HG03565 (cell line): ENCODE results near the gene PRR18.
A peak's percentile ranks its signal among the peaks of the same experiment; 100 is the strongest.

Experiments used
- ATAC-seq: cut with Tn5 transposase; IDR thresholded peaks from one replicate; pipeline ENCODE4 v1.9.1; 2021; ENCODE audit warnings: mild to moderate bottlenecking, moderate library complexity; ENCODE audit not compliant: unreplicated experiment

The PRR18 gene

DNA sequence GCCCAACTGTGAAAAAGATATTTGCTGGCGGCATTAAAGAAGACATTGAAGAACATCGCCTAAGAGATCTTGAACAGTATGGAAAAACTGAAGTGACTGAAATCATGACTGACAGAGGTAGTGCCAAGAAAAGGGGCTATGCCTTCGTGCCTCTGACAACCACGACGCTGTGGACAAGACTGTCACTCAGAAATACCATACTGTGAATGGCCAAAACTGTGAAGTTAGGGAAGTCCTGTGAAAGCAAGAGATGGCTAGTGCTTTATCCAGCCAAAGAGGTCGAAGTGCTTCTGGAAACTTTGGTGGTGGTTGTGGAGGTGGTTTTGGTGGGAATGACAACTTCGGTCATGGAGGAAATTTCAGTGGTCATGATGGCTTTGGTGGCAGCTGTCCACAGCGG, 26.7 kb upstream of the PRR18 start:
- no peak for ATAC-seq

DNA sequence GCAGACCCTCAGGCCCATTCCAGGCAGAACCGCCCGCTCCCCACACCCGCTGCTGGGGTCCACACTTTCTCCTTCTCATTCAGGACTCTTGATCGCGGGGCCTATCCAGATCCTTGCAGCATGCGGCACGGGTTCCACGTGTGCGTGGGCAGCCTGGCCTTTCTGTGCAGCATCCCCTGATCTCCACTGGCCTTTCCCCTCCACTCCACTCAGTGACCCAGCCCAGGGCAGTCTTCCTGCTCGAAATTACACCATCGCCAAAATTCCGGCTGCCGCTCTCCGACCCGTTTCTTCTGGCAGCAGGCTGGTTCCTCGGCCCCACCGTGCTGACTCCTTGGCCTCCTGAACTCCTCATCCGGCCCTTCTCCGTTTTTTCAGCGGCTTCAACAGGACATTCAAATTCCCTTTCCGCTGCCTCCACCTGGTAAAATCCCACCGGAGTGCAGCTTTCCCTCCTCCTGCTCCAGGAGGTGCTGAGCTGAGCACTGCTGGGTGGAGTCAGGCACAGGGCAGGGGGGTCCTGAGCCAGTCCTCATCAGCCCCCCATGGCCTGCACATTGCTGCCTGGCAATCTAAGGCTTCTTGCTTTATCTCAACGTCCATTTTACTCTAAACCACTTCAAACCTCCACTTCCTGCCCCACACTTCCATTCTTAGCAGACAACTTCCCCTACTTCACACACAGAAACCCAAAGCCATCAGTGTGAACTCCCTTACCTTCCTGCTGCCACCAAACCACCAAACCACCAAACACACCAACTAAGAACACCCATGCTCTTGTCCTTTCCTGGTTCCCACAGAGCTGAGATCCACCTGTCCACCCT, 25.2 kb upstream of the PRR18 start:
- peak; percentile 71 for ATAC-seq

DNA sequence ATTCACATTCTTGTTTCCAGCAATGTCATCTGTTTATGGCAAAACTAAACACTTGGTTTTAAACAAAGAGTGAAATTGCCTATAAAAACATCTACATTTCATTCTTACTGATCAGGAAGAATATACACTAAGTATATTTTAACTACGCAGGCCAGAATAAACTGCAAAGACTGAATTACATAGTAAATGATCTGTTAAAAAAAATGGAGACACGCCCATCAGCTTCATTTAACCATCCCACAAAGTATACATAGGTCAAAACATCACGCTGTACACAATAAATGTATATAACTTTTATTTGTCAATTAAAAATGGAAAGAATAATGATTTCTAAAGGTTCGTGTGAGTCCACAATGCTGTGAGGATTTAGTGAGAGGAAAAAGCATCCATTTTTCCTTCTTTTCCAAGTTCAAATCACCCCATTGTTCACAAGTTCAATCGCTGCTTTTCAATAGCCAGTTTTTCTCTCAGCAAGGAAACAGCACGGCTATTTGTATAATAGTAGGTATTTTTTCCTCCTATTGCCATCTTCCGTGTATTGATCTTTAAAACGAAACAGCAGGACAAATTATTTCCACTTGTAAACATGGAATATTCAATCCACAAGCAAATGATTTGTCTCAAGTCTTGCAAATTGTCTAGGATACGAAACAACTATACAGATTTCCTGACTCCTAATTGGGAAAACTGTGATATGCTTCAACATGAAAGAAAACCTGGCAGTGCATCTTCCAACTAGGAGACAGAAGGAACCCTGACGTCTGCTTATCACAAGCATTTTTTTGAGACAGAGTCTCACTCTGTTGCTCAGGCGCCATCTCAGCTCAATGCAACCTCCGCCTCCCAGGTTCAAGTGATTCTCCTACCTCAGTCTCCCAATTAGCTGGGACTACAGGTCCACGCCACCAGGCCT, 23.6 kb upstream of the PRR18 start:
- ATAC-seq = no peak

DNA sequence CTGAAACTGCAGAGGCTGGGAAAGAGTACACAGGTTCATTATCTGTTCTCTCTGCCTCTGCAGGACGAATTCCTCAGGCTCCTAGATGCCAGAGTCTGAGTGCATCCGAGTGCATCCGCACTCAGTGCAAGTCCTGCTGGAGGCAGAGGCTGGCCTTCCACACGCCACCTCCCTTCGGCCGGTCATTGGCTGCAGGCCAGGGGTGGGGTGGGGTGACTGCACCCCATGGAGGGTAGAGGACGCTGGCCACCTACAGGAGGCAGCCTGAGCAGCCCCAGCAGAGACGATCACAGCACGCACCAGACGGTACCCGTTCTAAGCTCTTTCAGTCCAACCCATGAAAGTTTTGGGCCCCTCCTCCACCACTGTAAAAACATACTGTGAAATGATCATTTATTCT, 22.4 kb upstream of the PRR18 start:
- no peak for ATAC-seq

DNA sequence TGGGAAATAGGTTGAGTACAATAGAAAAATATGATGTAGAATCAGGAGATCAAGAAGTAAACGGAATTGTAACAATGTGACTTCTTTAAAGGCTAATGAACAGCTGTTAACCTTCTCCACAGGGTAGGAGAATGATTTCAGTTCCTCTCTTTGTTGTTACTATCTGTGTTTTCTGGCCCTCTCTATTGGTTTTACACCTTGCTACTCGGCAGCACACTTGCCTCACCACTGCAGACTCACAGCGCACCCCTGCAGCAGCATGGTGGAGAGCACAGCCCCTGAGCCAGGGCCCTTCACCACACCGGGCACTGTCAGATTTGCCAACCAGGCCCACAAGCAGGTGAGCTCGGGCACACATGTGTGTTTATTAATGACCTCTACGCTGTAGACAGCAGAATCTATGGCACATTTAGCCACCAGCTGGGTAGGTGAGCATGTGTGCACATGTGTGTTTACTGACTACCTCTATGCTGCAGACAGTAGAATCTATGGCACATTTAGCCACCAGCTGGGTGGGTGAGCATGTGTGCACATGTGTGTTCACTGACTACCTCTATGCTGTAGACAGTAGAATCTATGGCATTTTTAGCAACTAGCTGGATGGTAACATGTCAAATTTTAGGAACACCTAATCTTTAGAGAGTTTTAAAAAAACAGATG, 17.3 kb upstream of the PRR18 start:
- peak; percentile 85 for ATAC-seq

DNA sequence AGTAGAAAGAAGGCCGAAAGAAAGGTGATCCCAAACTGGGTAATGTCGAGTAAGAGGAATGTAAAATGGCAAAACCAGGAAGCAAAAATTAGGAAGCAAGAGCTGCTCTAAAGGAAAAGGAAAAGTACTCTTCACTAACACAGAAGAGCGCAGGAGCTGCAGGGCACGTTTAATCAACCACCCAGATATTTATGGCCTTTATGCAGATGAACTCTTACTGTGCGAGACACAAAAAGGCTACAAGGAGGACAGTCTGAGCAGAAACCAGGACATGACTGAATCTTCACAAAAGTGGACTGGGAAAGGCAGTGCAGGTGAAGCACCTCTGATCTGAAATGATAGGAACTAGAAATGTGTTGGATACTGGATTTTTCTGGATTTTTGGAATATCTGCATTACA, 15.2 kb upstream of the PRR18 start:
- no peak for ATAC-seq

DNA sequence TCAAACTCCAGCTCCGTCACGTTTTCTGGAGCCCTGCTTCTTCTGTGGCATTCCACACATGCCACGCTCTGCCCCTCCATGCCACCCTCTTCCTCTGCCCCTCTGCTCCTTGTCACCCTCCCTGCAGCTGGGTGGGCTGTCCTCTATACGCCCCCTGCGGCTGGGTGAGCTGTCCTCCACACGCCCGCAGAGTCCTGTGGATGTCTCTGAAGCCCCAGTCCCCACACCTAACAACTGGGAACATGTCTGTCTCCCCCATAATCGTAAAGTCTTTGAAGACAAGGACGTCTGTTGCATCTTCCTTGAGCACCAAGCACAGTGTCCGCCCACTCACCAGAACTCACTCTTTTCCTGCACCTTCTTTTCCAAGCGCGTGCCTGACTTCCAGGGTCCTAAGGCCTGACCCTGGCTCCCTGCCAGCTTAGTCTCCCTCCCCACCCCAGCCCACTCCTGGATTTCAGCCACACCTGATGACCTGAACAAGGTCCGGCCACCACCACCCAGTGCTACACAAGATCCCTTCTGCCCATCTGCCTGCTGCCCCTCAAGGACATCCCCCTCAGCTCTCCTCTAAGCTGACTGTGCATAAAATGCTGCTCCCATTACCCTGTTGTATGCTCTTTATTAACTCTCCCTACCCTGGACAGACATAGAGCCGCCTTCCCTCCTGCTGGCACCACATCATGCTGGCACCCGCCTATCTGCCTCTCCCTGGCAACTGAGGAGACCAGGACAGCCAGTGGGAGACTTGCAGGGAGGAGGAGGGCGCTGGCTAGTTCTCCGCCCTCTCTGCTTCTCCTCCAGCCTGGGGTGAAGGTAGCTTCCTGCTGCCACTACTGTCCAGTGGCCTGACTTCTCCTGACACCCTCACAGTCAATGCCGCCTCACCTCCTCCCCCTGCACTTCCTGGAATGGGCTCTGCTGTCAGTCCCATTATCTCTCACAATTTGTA, 10.7 kb upstream of the PRR18 start:
- ATAC-seq = no peak

DNA sequence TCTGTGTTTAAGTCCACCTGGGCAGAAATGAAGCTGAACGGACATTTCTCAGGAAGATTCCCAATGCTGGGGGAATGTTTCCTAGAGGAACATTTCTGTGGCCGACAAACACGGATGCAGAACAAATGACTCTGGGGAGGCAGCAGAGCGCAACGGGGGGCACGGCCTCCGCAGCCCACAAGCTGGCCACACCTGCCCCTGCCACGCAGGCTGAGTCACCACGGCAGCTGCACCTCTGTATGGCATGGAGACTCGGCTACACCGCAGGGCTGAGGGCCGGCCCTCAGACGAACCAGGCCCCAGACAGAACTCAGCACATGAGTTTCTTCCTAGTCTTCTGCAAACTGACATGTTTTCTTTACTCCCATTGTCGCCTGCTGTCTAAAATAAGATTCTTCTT, 10.0 kb upstream of the PRR18 start:
- no peak for ATAC-seq

DNA sequence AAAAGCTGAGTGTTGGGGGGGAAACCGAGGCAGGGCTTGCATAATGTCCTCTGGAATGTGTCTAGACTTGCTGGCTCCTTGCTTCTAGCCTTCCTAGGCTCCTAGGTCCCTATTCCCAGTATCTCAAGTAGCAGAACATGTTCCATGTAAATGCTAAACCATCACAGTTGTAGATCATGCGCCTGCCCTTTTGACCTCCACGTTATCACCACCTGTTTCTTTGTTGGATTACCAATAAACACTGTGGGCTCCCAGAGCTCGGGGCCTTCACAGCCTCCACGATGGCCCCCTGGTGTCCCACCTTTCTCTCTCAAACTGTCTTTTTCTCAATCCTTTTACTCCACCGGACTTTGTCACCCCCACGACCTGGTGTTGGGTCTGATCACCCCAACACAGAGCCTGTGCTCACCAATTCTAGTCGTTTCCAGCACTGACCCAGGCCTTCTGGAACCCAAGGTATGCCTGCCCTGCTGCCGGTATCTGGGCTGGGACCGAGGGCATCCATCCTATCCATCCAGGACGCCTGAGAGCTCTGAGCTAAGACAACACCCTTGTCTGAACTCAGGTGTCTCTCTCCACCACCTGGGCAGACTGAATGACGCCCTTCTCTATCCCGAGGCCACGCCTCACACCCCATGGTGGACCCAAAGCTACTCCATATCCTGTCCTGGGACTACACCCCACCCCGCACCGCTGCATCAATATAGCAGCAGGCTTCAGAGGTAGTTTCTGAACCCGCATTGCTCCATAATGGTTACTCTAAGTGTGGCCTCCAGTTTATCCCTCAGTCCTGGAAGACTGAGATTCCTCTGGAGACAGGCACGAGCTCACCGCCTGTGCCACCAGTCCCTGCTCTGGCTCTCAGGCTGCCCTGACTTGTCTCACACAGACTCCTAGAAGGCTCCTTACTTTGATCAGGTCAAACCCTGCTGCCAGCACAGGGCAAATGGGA, 9.3 kb upstream of the PRR18 start:
- no peak for ATAC-seq

DNA sequence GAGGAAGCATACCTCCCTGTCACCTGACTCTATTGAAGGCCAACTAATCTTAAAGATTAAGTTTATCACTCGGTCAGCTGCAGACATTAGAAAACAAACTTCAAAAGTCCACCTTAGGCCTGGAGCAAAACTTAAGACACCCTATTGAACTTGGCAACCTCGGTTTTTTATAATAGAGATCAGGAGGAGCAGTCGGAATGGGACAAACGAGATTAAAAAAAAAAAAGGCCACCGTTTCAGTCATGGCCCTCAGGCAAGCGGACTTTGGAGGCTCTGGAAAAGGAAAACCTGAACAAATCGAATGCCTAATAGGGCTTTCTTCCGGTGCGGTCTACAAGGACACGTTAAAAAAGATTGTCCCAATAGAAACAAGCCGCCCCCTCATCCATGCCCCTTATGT, 7.2 kb upstream of the PRR18 start:
- no peak for ATAC-seq

DNA sequence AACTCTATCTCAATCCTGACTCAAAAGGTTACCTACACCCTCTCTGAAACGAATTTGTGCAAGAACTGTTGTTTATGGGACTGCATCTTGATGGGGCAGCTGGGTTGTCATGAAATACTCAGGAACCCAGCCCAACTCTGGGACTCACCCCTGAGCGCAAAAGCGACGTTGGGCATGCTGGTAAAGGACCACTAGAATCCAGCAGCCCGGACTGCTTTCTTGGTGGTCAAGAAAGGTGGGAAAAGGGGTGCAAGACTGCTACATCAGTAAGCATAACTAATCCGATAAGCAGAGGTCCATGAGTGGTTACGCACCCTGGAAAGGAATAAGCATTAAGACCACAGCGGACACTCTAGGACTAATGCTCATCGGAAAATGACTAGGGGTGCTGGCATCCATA, 6.3 kb upstream of the PRR18 start:
- ATAC-seq = no peak

DNA sequence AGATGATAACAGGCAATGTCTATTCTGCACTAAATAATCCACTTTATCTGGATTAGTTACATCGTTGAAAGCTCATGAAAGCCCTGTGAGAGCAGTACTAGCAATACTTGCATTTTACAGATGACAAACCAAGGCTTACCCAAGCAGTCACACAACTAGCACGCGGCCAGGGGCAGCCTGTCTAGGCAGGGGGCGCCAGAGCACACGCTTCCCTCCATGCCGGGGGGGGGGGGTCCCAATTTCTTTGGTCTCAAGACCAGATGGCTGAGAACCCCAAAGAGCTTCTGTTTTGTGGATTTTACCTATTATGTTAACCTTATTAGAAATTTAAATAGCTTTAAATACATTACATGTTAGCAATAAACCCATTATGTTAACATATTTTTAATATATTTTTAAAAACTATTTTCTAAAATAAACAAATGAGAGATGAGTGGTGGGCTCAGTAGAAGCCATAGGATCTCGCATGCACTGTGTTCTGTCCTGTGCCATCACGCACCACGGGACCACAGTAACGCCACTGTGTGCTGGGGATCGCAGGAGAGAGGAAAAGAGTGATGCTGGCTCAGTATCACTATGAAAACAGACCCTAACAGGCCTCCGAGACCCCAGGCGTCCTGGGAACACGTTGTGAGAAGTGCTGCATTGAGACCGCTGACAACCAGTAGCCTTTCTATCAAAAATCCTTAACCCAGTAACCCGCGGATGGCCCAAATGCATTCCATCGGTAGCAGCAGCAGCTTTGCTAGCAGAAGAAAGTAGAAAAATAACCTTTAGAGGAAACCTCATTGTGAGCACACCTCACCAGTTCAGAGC, 5.3 kb upstream of the PRR18 start:
- peak; percentile 79 for ATAC-seq

DNA sequence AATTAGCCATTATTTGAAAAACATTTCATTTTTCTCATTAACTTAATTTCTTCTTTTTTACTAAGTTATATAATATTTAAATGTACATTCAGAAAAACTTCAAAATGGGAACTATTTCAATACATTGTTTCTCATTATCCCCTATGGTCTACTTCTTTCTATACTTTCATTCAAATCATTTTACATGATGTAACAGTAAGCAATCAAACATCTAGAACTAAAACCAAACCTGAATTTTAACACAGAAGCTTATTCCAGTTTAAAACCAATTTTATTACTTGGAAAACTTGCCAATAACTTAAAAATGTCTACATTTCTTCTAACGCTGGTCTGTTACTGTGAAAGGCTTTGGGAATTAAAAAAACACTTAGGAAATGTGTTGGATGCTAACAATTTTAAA, 4.6 kb upstream of the PRR18 start:
- ATAC-seq = no peak

DNA sequence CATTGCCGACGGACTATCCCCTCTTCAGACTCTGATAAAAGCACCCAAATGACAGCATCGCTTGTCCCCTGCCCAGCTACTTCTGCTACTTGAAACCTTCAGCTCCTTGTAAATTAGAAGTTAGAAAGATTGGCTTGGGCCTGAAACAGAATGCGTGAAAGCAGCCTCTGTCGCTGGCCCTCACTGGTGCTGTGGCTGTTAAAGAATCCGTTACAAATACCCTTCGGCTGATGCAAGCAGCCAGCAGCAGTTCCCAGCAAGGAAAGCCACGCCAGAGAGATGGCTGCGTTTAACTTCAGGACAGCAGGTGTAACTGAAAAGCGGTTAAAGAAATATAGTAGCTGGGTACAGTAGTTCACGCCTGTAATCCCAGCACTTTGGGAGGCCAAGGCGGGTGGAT, 2.4 kb upstream of the PRR18 start:
- ATAC-seq = no peak

DNA sequence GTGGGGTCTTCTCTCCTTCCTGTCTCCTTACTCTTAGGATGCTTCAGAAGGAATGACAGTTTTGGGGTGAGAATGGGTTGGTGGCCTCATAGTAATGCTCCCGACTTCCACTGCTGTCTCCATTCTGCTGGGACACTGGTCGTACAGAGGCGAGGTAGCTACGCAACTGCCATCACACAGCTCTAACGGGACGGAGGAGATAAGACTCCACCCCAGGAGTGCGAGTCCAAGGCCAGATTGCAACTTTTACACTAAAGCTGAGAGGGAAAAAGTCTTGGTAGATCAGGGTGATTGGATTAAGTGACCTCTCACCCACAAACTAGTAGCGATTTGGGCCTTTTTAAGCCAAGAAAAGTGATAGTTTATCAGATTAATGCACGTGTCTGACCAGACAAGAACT, 1.8 kb upstream of the PRR18 start:
- ATAC-seq = no peak

DNA sequence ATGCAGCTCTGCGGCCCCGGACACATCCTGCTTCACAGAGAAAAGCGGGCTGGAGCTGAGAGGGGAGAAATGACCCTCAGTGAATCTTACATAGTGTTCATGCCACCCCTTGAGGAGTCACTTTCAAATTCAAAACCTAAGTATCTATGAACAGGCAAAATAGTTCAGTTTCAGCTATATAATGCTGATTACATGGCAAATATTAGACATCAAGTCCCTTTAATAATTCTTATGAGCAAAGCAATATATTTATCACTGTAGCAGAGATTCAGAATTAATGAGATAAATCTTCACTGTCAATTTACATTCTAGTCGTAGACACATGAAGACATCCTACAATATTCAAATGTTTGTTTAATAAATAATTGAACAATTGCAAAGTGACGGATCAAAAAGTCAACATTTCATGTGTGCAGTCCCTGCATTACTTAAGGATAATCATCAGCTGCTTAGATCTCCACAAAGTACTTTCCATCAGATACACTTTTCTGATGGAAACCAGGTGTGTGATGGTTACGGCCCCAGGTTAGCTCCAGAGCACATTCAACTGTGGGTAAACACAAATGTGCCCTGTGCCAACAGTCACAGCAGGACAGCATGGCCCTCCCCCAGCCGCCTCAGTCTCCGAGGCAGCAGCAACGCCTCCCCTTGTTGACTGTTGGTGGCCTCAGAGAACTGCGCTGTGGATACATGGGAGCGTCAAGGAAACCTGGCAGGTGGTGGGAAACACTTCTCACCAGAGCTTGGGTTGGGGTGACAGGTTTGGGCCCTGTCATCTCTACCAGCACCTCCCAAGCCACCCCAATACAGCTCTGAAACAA, 787 bp upstream of the PRR18 start:
- ATAC-seq = no peak
